NB4 (cell line): ENCODE data around the gene KDM4B.
A peak's percentile ranks its signal among the peaks of the same experiment; 100 is the strongest.
"Not testable (repeated sequence)": the region's sequence is repeated elsewhere in the genome, so short reads cannot be mapped to it uniquely, and the experiment has no call there.

Experiments used
- CTCF ChIP-seq: IDR thresholded peaks from one replicate; pipeline ENCODE4 v1.5.1; 2012; ENCODE audit warnings: low read depth, low read length
- POLR2A ChIP-seq: IDR thresholded peaks from 2 replicates; pipeline ENCODE4 v1.6.1; 2011; ENCODE audit warnings: mild to moderate bottlenecking; ENCODE audit not compliant: insufficient read length; ENCODE audit errors: extremely low read depth

GRCh38 chr19:5029596-5029995, 60.7 kb downstream of the KDM4B start:
- TF ChIP-seq POLR2A: not testable (repeated sequence)
- TF ChIP-seq CTCF: peak; percentile 55
